Dedifferentiated amniotic fluid mesenchymal stem cell (primary cell): ENCODE results near the gene ZKSCAN3.
A peak's percentile ranks its signal among the peaks of the same experiment; 100 is the strongest.
"Not testable (repeated sequence)": the region's sequence is repeated elsewhere in the genome, so short reads cannot be mapped to it uniquely, and the experiment has no call there.

Source experiments
- DNase-seq: peaks from one replicate; pipeline ENCODE4 v3.0.0-alpha.2; 2016; ENCODE audit errors: extremely low spot score

ZKSCAN3 gene

GRCh38 chr6:28377879-28378278, 28.1 kb downstream of the ZKSCAN3 start:
- DNase-seq, result no peak

GRCh38 chr6:28378644-28379043, 28.9 kb downstream of the ZKSCAN3 start:
- no peak for DNase-seq

- DNase-seq, result no peak
Measured at GRCh38 chr6:28380381-28380780, 30.6 kb downstream of the ZKSCAN3 start.

- DNase-seq, result peak; percentile 50
Measured at GRCh38 chr6:28383235-28384142, 33.7 kb downstream of the ZKSCAN3 start.

- no peak for DNase-seq
Measured at GRCh38 chr6:28384143-28384533, 34.4 kb downstream of the ZKSCAN3 start.

GRCh38 chr6:28390688-28391087, 40.9 kb downstream of the ZKSCAN3 start:
- DNase-seq, result no peak

- no peak for DNase-seq
Measured at GRCh38 chr6:28393912-28394662, 44.3 kb downstream of the ZKSCAN3 start.

GRCh38 chr6:28395918-28396317, 46.2 kb downstream of the ZKSCAN3 start:
- no peak for DNase-seq

GRCh38 chr6:28399350-28400121, 49.8 kb downstream of the ZKSCAN3 start, which contains the start of gene ZSCAN12:
Gene ZSCAN12 (minus strand): TSS chr6:28399747. CDS start chr6:28398405, 1,342 bp downstream.
- DNase-seq, result peak; percentile 77

- DNase-seq, result no peak
Measured at GRCh38 chr6:28400122-28400451, 50.3 kb downstream of the ZKSCAN3 start.

GRCh38 chr6:28401172-28401571, 51.4 kb downstream of the ZKSCAN3 start:
- DNase-seq, result no peak

- DNase-seq, result no peak
Measured at GRCh38 chr6:28402197-28402596, 52.5 kb downstream of the ZKSCAN3 start.

GRCh38 chr6:28403923-28404322, 54.2 kb downstream of the ZKSCAN3 start:
- not testable (repeated sequence) for DNase-seq

GRCh38 chr6:28407401-28407800, 57.7 kb downstream of the ZKSCAN3 start:
- DNase-seq, result no peak

GRCh38 chr6:28408076-28408802, 58.5 kb downstream of the ZKSCAN3 start:
- no peak for DNase-seq

- no peak for DNase-seq
Measured at GRCh38 chr6:28410767-28411166, 61.0 kb downstream of the ZKSCAN3 start.

- no peak for DNase-seq
Measured at GRCh38 chr6:28413681-28414080, 63.9 kb downstream of the ZKSCAN3 start.
